ENCODE measurements around the gene GTPBP1. TPM values are rescaled to one million over a fixed set of nuclear protein-coding genes. Genes with fewer than 3 reads are reported as not detected.

GTPBP1 gene
- polyA plus RNA-seq, 1 of the 3 experiments (the other 2 are of a cell fraction): 15.2 TPM

GRCh38 chr22:38732251-38732815, 26.6 kb downstream of the GTPBP1 start:
- POLR2A ChIA-PET: no interaction called here
- H3F3A ChIP-seq (replicated peaks; ENCODE audit: insufficient read depth): no peaks in the 10 kb centered on the region
- no peak overlapping the region for H3K27ac ChIP-seq (ENCODE audit: low read depth in 2 of 2, low read length in 1 of 2)
- CTCF ChIA-PET: interaction anchor here (1.1 to 2.3 kb wide), 4 partner anchors 12 to 37 kb away, joined by 4 to 15 read pairs (median 5); no protein-coding TSS in a partner anchor
- no peak for TF ChIP-seq YY1 (IDR thresholded peaks at IDR 0.05; ENCODE audit: low read depth)
- no peak for TF ChIP-seq RCOR1 (IDR thresholded peaks at IDR 0.05; ENCODE audit: low read length)
- no peak for TF ChIP-seq NRF1 (IDR thresholded peaks at IDR 0.05; ENCODE audit: low read depth, low read length)
- TF ChIP-seq MEF2A (IDR thresholded peaks at IDR 0.05; ENCODE audit: borderline replicate concordance, low read depth): no peak
- no peak for TF ChIP-seq USF1 (IDR thresholded peaks at IDR 0.05; ENCODE audit: borderline replicate concordance, low read depth)
- TF ChIP-seq PBX3 (IDR thresholded peaks at IDR 0.05): no peak
- TF ChIP-seq EZH2phosphoT487 (IDR thresholded peaks at IDR 0.05; ENCODE audit: borderline replicate concordance, low read depth): no peak
- no peak for TF ChIP-seq FOXJ3 (CRISPR knock-in tag; IDR thresholded peaks at IDR 0.05)
- no peak for TF ChIP-seq JUND (IDR thresholded peaks at IDR 0.05)
- no peak for TF ChIP-seq ZBTB33 (IDR thresholded peaks at IDR 0.05; ENCODE audit: borderline replicate concordance, low read depth)
- TF ChIP-seq SMC3 (IDR thresholded peaks at IDR 0.05; ENCODE audit: low read depth, low read length): no peak
- TF ChIP-seq MXI1 (IDR thresholded peaks at IDR 0.05; ENCODE audit: low read depth, low read length): no peak
- TF ChIP-seq IRF3 (IDR thresholded peaks at IDR 0.05; ENCODE audit: low read depth, low read length): no peak
- TF ChIP-seq FOSL2 (IDR thresholded peaks at IDR 0.05; ENCODE audit: borderline replicate concordance, low read depth): no peak
- no peak for TF ChIP-seq REST (IDR thresholded peaks at IDR 0.05; ENCODE audit: low read depth, low read length)
- TF ChIP-seq TCF12 (IDR thresholded peaks at IDR 0.05): no peak
- no peak for TF ChIP-seq USF2 (IDR thresholded peaks at IDR 0.05; ENCODE audit: borderline replicate concordance, low read depth, low read length)
- TF ChIP-seq TAF1 (IDR thresholded peaks at IDR 0.05; ENCODE audit: borderline replicate concordance, low read depth, low read length): no peak
- no peak for TF ChIP-seq RFX5 (IDR thresholded peaks at IDR 0.05; ENCODE audit: low read length)
- TF ChIP-seq TEAD4 (IDR thresholded peaks at IDR 0.05; ENCODE audit: borderline replicate concordance, insufficient read depth): no peak
- H3K9me3 ChIP-seq: no peaks in the 10 kb centered on the region
- no peaks in the 10 kb centered on the region for H4K20me1 ChIP-seq (ENCODE audit: insufficient read depth)
- WGBS (ENCODE audit: low lambda C conversion rate): 100% methylated on average over 3 of the region's 13 CpGs
- no peak overlapping the region for H3K4me2 ChIP-seq
- no peak overlapping the region for H3K4me3 ChIP-seq (ENCODE audit: low read depth in 2 of 2, low read length in 1 of 2)
- H2AFZ ChIP-seq (ENCODE audit: low read depth): no peak overlapping the region
- H3K9ac ChIP-seq: no peak overlapping the region
- no peaks in the 10 kb centered on the region for H3K9me2 ChIP-seq
- DNase-seq: no peak
- no peaks in the 10 kb centered on the region for H3K27me3 ChIP-seq (ENCODE audit: insufficient read depth)
- peaks cover 0 to 21% of the 10 kb centered on the region in 2 experiments for H3K36me3 ChIP-seq (replicated peaks in 1 of 2; ENCODE audit: control insufficient read depth in 1 of 2, insufficient read depth in 2 of 2, low read length in 1 of 2)
- H3K4me1 ChIP-seq (ENCODE audit: control insufficient read depth in 1 of 2, insufficient read depth in 2 of 2, low read depth in 1 of 2, low read length in 1 of 2): no peaks in the 10 kb centered on the region; a peak in 1 of 4 replicates
- H3K79me2 ChIP-seq (ENCODE audit: insufficient read depth): no peaks in the 10 kb centered on the region
